Keratinocyte (primary cell): ENCODE data around the gene USP48.

ENCODE experiments used
- EZH2 ChIP-seq: IDR thresholded peaks from one replicate; pipeline ENCODE4 v1.6.1; 2012; ENCODE audit warnings: inconsistent platforms, mild to moderate bottlenecking, low read length, moderate library complexity
- TF ChIP-seq, protein P1 (sequence below), 3 experiments: IDR thresholded peaks in 1 of 3; conservative IDR thresholded peaks in 1 of 3; optimal IDR thresholded peaks in 1 of 3; 2 replicates in 2 of 3; 3 replicates in 1 of 3; pipeline versions ENCODE3 to v1.5.1; 2011; ENCODE audit warnings: low read length in 3 of 3, mild to moderate bottlenecking in 3 of 3, moderate library complexity in 2 of 3, control low read depth in 1 of 3, inconsistent platforms in 1 of 3; ENCODE audit not compliant: insufficient read depth in 2 of 3; ENCODE audit errors: extremely low read depth in 1 of 3

DNA sequence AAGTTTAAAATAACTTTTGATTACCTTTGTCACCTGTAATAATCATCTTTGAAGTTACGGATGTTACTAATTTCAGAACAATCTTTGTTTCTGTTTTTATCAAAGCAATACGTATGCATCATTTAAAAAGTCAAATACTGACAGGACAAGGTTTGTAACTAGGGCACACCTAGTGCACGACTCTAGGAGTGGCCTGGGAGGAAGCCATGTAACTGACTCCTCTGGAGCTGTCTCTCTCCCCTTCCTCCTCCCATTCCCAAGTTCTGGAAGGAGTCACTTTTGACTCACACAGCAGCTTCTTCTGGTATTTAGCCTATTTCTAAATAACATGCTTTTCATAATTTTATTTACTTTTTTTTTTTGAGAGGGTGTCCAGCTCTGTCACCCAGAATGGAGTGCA, 102.0 kb downstream of the USP48 start:
- TF ChIP-seq, protein P1, sequence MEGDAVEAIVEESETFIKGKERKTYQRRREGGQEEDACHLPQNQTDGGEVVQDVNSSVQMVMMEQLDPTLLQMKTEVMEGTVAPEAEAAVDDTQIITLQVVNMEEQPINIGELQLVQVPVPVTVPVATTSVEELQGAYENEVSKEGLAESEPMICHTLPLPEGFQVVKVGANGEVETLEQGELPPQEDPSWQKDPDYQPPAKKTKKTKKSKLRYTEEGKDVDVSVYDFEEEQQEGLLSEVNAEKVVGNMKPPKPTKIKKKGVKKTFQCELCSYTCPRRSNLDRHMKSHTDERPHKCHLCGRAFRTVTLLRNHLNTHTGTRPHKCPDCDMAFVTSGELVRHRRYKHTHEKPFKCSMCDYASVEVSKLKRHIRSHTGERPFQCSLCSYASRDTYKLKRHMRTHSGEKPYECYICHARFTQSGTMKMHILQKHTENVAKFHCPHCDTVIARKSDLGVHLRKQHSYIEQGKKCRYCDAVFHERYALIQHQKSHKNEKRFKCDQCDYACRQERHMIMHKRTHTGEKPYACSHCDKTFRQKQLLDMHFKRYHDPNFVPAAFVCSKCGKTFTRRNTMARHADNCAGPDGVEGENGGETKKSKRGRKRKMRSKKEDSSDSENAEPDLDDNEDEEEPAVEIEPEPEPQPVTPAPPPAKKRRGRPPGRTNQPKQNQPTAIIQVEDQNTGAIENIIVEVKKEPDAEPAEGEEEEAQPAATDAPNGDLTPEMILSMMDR (optimal IDR thresholded peaks at IDR 0.05 in 1 of 3, IDR thresholded peaks at IDR 0.05 in 1 of 3, conservative IDR thresholded peaks at IDR 0.05 in 1 of 3; ENCODE audit: extremely low read depth in 1 of 3, insufficient read depth in 2 of 3, low read length in 3 of 3), result no peak
- no peak for TF ChIP-seq EZH2
